GM12878 (cell line): ENCODE data around the gene ABCC5.

Experiments
- ASH2L ChIP-seq: fragments of 300-600, 200-600 bp; sonication (generic); IDR thresholded peaks from 2 replicates; pipeline ENCODE4 v1.6.1; 2017; ENCODE audit warnings: low read depth, mild to moderate bottlenecking, borderline replicate concordance
- EP300 ChIP-seq, 2 experiments: fragments of 150-350 bp in 1 of 2; IDR thresholded peaks; 2 replicates each; pipeline ENCODE4 v1.6.1; 2011 to 2012; ENCODE audit warnings: low read depth in 2 of 2, low read length in 2 of 2, borderline replicate concordance in 1 of 2, improper control_type of control experiment in 1 of 2, inconsistent platforms in 1 of 2; ENCODE audit not compliant: control insufficient read depth in 1 of 2
- EZH2 ChIP-seq: IDR thresholded peaks from 2 replicates; pipeline ENCODE4 v1.6.1; 2012; ENCODE audit warnings: low read depth, mild to moderate bottlenecking, control low read depth, inconsistent platforms, low read length, borderline replicate concordance; ENCODE audit not compliant: control insufficient read depth
- NR2C2 ChIP-seq: IDR thresholded peaks from 2 replicates; pipeline ENCODE4 v1.6.1; 2011; ENCODE audit warnings: borderline replicate concordance, low read depth; ENCODE audit not compliant: control insufficient read depth, insufficient read length
- NRF1 ChIP-seq: conservative IDR thresholded peaks from 2 replicates; pipeline ENCODE4 v1.6.1; 2011; ENCODE audit warnings: mild to moderate bottlenecking, low read depth, low read length, improper control_type of control experiment
- POLR2A ChIP-seq: IDR thresholded peaks from 2 replicates; pipeline ENCODE4 v1.6.1; 2011; ENCODE audit warnings: low read depth, mild to moderate bottlenecking, low read length
- POLR2AphosphoS2 ChIP-seq: IDR thresholded peaks from 2 replicates; pipeline ENCODE4 v1.6.1; 2011; ENCODE audit warnings: low read depth, mild to moderate bottlenecking, low read length, improper control_type of control experiment, moderate library complexity
- POLR2AphosphoS5 ChIP-seq: IDR thresholded peaks from 2 replicates; pipeline ENCODE4 v1.6.1; 2011; ENCODE audit warnings: mild to moderate bottlenecking, low read length, inconsistent platforms
- TARDBP ChIP-seq: IDR thresholded peaks from 2 replicates; pipeline ENCODE4 v1.6.1; 2016; ENCODE audit warnings: borderline replicate concordance
- ZNF24 ChIP-seq: fragments of 450-650 bp; IDR thresholded peaks from 2 replicates; pipeline ENCODE4 v1.6.1; 2017; ENCODE audit warnings: antibody characterized with exemption, mild to moderate bottlenecking
- TF ChIP-seq, protein P1 (sequence below): IDR thresholded peaks from 2 replicates; pipeline ENCODE4 v1.6.1; 2011; ENCODE audit warnings: low read depth, low read length, improper control_type of control experiment, borderline replicate concordance
- TF ChIP-seq, protein P2 (sequence below), 3 experiments: IDR thresholded peaks in 2 of 3; conservative IDR thresholded peaks in 1 of 3; 2 replicates each; pipeline ENCODE4 v1.5.1; 2011; ENCODE audit warnings: low read depth in 3 of 3, low read length in 3 of 3, mild to moderate bottlenecking in 3 of 3, control low read depth in 2 of 3, moderate library complexity in 2 of 3, inconsistent platforms in 1 of 3, mixed read lengths in 1 of 3; ENCODE audit not compliant: control insufficient read depth in 2 of 3, insufficient read depth in 1 of 3; ENCODE audit errors: extremely low read depth in 1 of 3
- TF ChIP-seq, protein P3 (sequence below): IDR thresholded peaks from 2 replicates; pipeline ENCODE4 v1.6.1; 2011; ENCODE audit warnings: low read depth, mild to moderate bottlenecking, low read length, moderate library complexity, borderline replicate concordance; ENCODE audit errors: extremely low read depth

DNA sequence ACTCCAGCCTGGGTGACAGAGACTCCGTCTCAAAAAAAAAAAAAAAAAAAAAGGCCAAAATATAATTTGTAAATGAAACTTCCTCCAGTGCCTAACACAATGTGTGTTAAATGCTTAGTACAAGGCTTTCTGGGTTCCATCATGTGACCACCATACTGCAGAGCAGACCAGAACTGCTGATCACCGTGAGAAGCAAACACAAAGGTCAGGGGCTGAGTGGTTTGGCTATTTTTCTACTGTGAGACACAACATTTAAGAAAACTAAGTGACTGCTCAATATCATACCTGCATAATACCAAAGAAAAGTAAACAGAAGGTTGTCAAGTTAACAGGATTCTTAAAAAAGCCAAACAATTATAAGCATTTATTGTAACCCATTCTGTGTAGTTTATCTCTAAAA is 13.2 kb downstream of the ABCC5 start:
- TF ChIP-seq ZNF24 (no peak), POLR2A (no peak), EP300 (IDR thresholded peaks at IDR 0.05; ENCODE audit: borderline replicate concordance in 1 of 2, control insufficient read depth in 1 of 2, low read depth in 2 of 2, low read length in 2 of 2) (no peak), EZH2 (no peak), NR2C2 (no peak), NRF1 (no peak), TARDBP (no peak), POLR2AphosphoS2 (no peak), ASH2L (no peak), POLR2AphosphoS5 (no peak)
- TF ChIP-seq, protein P1, sequence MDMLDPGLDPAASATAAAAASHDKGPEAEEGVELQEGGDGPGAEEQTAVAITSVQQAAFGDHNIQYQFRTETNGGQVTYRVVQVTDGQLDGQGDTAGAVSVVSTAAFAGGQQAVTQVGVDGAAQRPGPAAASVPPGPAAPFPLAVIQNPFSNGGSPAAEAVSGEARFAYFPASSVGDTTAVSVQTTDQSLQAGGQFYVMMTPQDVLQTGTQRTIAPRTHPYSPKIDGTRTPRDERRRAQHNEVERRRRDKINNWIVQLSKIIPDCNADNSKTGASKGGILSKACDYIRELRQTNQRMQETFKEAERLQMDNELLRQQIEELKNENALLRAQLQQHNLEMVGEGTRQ = no peak
- TF ChIP-seq, protein P2, sequence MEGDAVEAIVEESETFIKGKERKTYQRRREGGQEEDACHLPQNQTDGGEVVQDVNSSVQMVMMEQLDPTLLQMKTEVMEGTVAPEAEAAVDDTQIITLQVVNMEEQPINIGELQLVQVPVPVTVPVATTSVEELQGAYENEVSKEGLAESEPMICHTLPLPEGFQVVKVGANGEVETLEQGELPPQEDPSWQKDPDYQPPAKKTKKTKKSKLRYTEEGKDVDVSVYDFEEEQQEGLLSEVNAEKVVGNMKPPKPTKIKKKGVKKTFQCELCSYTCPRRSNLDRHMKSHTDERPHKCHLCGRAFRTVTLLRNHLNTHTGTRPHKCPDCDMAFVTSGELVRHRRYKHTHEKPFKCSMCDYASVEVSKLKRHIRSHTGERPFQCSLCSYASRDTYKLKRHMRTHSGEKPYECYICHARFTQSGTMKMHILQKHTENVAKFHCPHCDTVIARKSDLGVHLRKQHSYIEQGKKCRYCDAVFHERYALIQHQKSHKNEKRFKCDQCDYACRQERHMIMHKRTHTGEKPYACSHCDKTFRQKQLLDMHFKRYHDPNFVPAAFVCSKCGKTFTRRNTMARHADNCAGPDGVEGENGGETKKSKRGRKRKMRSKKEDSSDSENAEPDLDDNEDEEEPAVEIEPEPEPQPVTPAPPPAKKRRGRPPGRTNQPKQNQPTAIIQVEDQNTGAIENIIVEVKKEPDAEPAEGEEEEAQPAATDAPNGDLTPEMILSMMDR (IDR thresholded peaks at IDR 0.05 in 2 of 3, conservative IDR thresholded peaks at IDR 0.05 in 1 of 3; ENCODE audit: control insufficient read depth in 2 of 3, extremely low read depth in 1 of 3, insufficient read depth in 1 of 3, low read depth in 3 of 3, low read length in 3 of 3) = no peak
- TF ChIP-seq, protein P3, sequence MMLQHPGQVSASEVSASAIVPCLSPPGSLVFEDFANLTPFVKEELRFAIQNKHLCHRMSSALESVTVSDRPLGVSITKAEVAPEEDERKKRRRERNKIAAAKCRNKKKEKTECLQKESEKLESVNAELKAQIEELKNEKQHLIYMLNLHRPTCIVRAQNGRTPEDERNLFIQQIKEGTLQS = no peak
